Measurements from ENCODE around the gene ARMC8. TPM values are rescaled to one million over a fixed set of nuclear protein-coding genes. Genes with fewer than 3 reads are reported as not detected.

ARMC8 gene
- total RNA-seq, 1 donor from 2014 or later: 48.9 TPM

GRCh38 chr3:138289260-138289659 is 102.2 kb downstream of the ARMC8 start:
- ATAC-seq: no peak
- intact Hi-C loops (cut with DNase I): no loop called here
- no peak for DNase-seq (ENCODE audit: low spot score)

- intact Hi-C loops (cut with DNase I): no loop called here
- ATAC-seq (no peak), DNase-seq (ENCODE audit: low spot score) (no peak)
These were observed 102.6 kb downstream of the ARMC8 start for GRCh38 chr3:138289701-138290100.

GRCh38 chr3:138296639-138297038 is 109.5 kb downstream of the ARMC8 start:
- ATAC-seq (no peak), DNase-seq (ENCODE audit: low spot score) (no peak)
- intact Hi-C loops (cut with DNase I): no loop called here

- intact Hi-C loops (cut with DNase I): no loop called here
- DNase-seq (ENCODE audit: low spot score) (no peak), ATAC-seq (no peak)
These were observed 110.0 kb downstream of the ARMC8 start for GRCh38 chr3:138297059-138297607.

- DNase-seq (ENCODE audit: low spot score) (no peak), ATAC-seq (no peak)
- intact Hi-C loops (cut with DNase I): no loop called here
These were observed 110.8 kb downstream of the ARMC8 start for GRCh38 chr3:138297876-138298275.

GRCh38 chr3:138300647-138301046 is 113.5 kb downstream of the ARMC8 start:
- DNase-seq (ENCODE audit: low spot score) (no peak), ATAC-seq (no peak)
- intact Hi-C loops (cut with DNase I): no loop called here

GRCh38 chr3:138303474-138303873 is 116.4 kb downstream of the ARMC8 start:
- DNase-seq (ENCODE audit: low spot score) (no peak), ATAC-seq (no peak)
- intact Hi-C loops (cut with DNase I): no loop called here

- no peak for ATAC-seq
- DNase-seq (ENCODE audit: low spot score): no peak
- intact Hi-C loops (cut with DNase I): no loop called here
These were observed 120.8 kb downstream of the ARMC8 start for GRCh38 chr3:138307899-138308298.

GRCh38 chr3:138308783-138309182 is 121.7 kb downstream of the ARMC8 start:
- ATAC-seq: no peak
- no peak for DNase-seq (ENCODE audit: low spot score)
- intact Hi-C loops (cut with DNase I): no loop called here

- intact Hi-C loops (cut with DNase I): no loop called here
- DNase-seq (ENCODE audit: low spot score): no peak
- ATAC-seq: no peak
These were observed 123.4 kb downstream of the ARMC8 start for GRCh38 chr3:138310494-138310893.

- intact Hi-C loops (cut with DNase I): no loop called here
These were observed 127.7 kb downstream of the ARMC8 start for GRCh38 chr3:138314751-138315150.

GRCh38 chr3:138317687-138318086 is 130.6 kb downstream of the ARMC8 start:
- no peak for ATAC-seq
- DNase-seq (ENCODE audit: low spot score): no peak
- intact Hi-C loops (cut with DNase I): no loop called here

More at GRCh38 chr3:138314751-138315150, 127.7 kb downstream of the ARMC8 start:
- ATAC-seq (no peak), DNase-seq (ENCODE audit: low spot score) (no peak)

GRCh38 chr3:138323971-138324370 is 136.9 kb downstream of the ARMC8 start:
- ATAC-seq (no peak), DNase-seq (ENCODE audit: low spot score) (no peak)
- intact Hi-C loops (cut with DNase I): no loop called here

- no peak for ATAC-seq
- no peak for DNase-seq (ENCODE audit: low spot score)
- intact Hi-C loops (cut with DNase I): no loop called here
These were observed 138.9 kb downstream of the ARMC8 start for GRCh38 chr3:138325990-138326389.

- intact Hi-C loops (cut with DNase I): no loop called here
- DNase-seq (ENCODE audit: low spot score): no peak
- ATAC-seq: no peak
These were observed 139.9 kb downstream of the ARMC8 start for GRCh38 chr3:138326866-138327595.

GRCh38 chr3:138327831-138328230 is 140.7 kb downstream of the ARMC8 start:
- intact Hi-C loops (cut with DNase I): no loop called here
- no peak for DNase-seq (ENCODE audit: low spot score)
- no peak for ATAC-seq

- intact Hi-C loops (cut with DNase I): no loop called here
- no peak for DNase-seq (ENCODE audit: low spot score)
- ATAC-seq: no peak
These were observed 141.2 kb downstream of the ARMC8 start for GRCh38 chr3:138328341-138328740.

- intact Hi-C loops (cut with DNase I): no loop called here
- DNase-seq (ENCODE audit: low spot score) (peak; percentile 93), ATAC-seq (peak; percentile 94)
These were observed 142.3 kb downstream of the ARMC8 start, which contains the start of gene NME9 for GRCh38 chr3:138329127-138329983. Gene NME9 (minus strand): TSS chr3:138329851. CDS start chr3:138329335, 516 bp downstream.

GRCh38 chr3:138329984-138330293 is 142.8 kb downstream of the ARMC8 start:
- DNase-seq (ENCODE audit: low spot score) (no peak), ATAC-seq (no peak)
- intact Hi-C loops (cut with DNase I): no loop called here
